ENCODE results near the gene LYST. TPM values are rescaled to one million over a fixed set of nuclear protein-coding genes. Genes with fewer than 3 reads are reported as not detected.

The LYST gene
- total RNA-seq, 2 experiments from 2014 or later: 4.0 to 8.2 TPM

DNA sequence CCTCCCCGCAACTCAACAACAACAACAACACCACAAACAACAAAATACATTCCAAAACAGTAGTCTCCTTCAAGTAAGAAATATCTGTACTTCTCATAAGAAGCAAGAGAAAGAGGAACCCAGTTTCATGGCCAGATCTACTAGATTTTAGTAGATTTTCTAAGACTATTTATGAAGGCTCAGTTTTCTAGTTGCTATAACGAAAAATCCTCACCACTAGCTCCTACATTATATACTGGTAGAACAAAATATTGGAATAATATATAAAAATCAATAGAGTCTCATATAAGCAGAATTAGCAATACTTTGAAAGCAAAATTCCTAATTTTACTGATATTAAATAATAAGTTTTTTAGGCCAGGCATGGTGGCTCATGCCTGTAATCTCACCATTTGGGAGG lies 86.9 kb downstream of the LYST start:
- Histone ChIP-seq H3K79me2 (ENCODE audit: insufficient read depth, low read depth, low read length) (no peaks in the 10 kb centered on the region), H3K4me3 (ENCODE audit: low read depth, low read length, poor library complexity, severe bottlenecking) (no peak overlapping the region), H2AFZ (ENCODE audit: low read length) (no peak overlapping the region), H3K4me1 (ENCODE audit: insufficient read depth, low read length, poor library complexity, severe bottlenecking) (no peaks in the 10 kb centered on the region), H3K4me2 (ENCODE audit: low read length) (no peak overlapping the region), H3K27ac (ENCODE audit: low read depth, low read length, poor library complexity, severe bottlenecking) (no peak overlapping the region), H3K36me3 (ENCODE audit: insufficient read depth, low read length) (no peaks in the 10 kb centered on the region), H3K9me2 (ENCODE audit: insufficient read depth, low read length) (no peaks in the 10 kb centered on the region), H3K9me3 (ENCODE audit: low read length) (no peaks in the 10 kb centered on the region), H4K20me1 (ENCODE audit: insufficient read depth, low read length) (no peaks in the 10 kb centered on the region)
- CTCF ChIA-PET (ENCODE audit: unreplicated experiment): no interaction called here
- intact Hi-C loops (cut with micrococcal nuclease; ENCODE audit: unreplicated experiment): loop anchor here (10.0 kb wide), 1 partner anchor 675 kb away; no protein-coding TSS in a partner anchor
- TF ChIP-seq EZH2phosphoT487 (IDR thresholded peaks at IDR 0.05; ENCODE audit: borderline replicate concordance, low read depth, low read length) (no peak), CTCF (conservative IDR thresholded peaks at IDR 0.05; ENCODE audit: low read length) (no peak)
- no TSS peak for BruUV-seq (replicated peaks)
- DNase-seq (ENCODE audit: low spot score): no peak
- POLR2A ChIA-PET: no interaction called here

GRCh38 chr1:235776396-235776795 lies 90.3 kb downstream of the LYST start:
- Histone ChIP-seq H3K9me3 (ENCODE audit: low read length) (no peaks in the 10 kb centered on the region), H3K4me3 (ENCODE audit: low read depth, low read length, poor library complexity, severe bottlenecking) (no peak overlapping the region), H3K27ac (ENCODE audit: low read depth, low read length, poor library complexity, severe bottlenecking) (no peak overlapping the region), H3K9me2 (ENCODE audit: insufficient read depth, low read length) (no peaks in the 10 kb centered on the region), H2AFZ (ENCODE audit: low read length) (no peak overlapping the region), H3K79me2 (ENCODE audit: insufficient read depth, low read depth, low read length) (no peaks in the 10 kb centered on the region), H4K20me1 (ENCODE audit: insufficient read depth, low read length) (no peaks in the 10 kb centered on the region), H3K4me1 (ENCODE audit: insufficient read depth, low read length, poor library complexity, severe bottlenecking) (no peaks in the 10 kb centered on the region), H3K4me2 (ENCODE audit: low read length) (no peak overlapping the region), H3K36me3 (ENCODE audit: insufficient read depth, low read length) (no peaks in the 10 kb centered on the region)
- no peak for DNase-seq (ENCODE audit: low spot score)
- TF ChIP-seq CTCF (conservative IDR thresholded peaks at IDR 0.05; ENCODE audit: low read length) (no peak), EZH2phosphoT487 (IDR thresholded peaks at IDR 0.05; ENCODE audit: borderline replicate concordance, low read depth, low read length) (no peak)
- CTCF ChIA-PET (ENCODE audit: unreplicated experiment): no interaction called here
- no TSS peak for BruUV-seq (replicated peaks)
- POLR2A ChIA-PET: interaction anchor here (0.6 to 0.7 kb wide), 2 partner anchors 29 to 313 kb away, joined by 3 to 5 read pairs; no protein-coding TSS in a partner anchor
- intact Hi-C loops (cut with micrococcal nuclease; ENCODE audit: unreplicated experiment): no loop called here

DNA sequence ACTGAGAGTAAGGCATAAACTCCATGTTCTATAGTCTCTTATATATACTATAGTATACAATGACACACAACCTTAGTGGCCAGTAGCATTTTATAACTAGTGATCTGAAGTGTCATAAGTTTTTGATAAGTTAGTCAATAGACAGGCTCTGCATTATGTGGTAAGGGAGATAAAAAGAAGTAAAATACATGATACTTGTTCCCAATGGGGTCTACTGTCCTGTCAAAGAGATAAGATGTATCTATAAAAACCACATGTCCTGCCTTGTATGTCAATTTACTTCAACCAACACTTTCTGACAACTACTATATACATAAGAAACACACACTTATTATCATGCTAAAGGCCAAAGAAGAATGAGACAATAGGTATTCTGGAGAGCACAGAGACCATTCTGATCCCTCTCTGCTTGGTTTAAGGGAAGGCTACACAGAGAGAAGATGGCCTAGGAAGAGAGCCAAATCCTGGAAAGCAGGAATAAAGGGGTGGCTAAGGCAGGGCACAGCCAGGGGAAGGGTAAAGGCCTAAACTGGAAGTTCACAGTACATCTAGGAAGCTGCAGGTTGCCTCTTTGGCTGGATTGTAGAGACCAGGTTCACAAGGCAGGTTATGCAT lies 91.4 kb downstream of the LYST start:
- Histone ChIP-seq H4K20me1 (ENCODE audit: insufficient read depth, low read length) (no peaks in the 10 kb centered on the region), H3K4me1 (ENCODE audit: insufficient read depth, low read length, poor library complexity, severe bottlenecking) (no peaks in the 10 kb centered on the region), H3K27ac (ENCODE audit: low read depth, low read length, poor library complexity, severe bottlenecking) (no peak overlapping the region), H3K9me2 (ENCODE audit: insufficient read depth, low read length) (no peaks in the 10 kb centered on the region), H3K36me3 (ENCODE audit: insufficient read depth, low read length) (no peaks in the 10 kb centered on the region), H3K4me2 (ENCODE audit: low read length) (no peak overlapping the region), H2AFZ (ENCODE audit: low read length) (no peak overlapping the region), H3K9me3 (ENCODE audit: low read length) (no peaks in the 10 kb centered on the region), H3K4me3 (ENCODE audit: low read depth, low read length, poor library complexity, severe bottlenecking) (no peak overlapping the region), H3K79me2 (ENCODE audit: insufficient read depth, low read depth, low read length) (no peaks in the 10 kb centered on the region)
- BruUV-seq (replicated peaks): no TSS peak
- DNase-seq (ENCODE audit: low spot score): no peak
- intact Hi-C loops (cut with micrococcal nuclease; ENCODE audit: unreplicated experiment): no loop called here
- CTCF ChIA-PET (ENCODE audit: unreplicated experiment): no interaction called here
- POLR2A ChIA-PET: no interaction called here
- TF ChIP-seq EZH2phosphoT487 (IDR thresholded peaks at IDR 0.05; ENCODE audit: borderline replicate concordance, low read depth, low read length) (no peak), CTCF (conservative IDR thresholded peaks at IDR 0.05; ENCODE audit: low read length) (no peak)

Measured in OCI-LY7 (cell line).